Erythroblast (primary cell): ENCODE data around the gene SMAD6.

Experiments used
- GATA1 ChIP-seq: IDR thresholded peaks from 2 replicates; pipeline ENCODE4 v1.6.1; 2011; ENCODE audit warnings: low read depth, mild to moderate bottlenecking, control low read depth, low read length, moderate library complexity
- POLR2A ChIP-seq: IDR thresholded peaks from 2 replicates; pipeline ENCODE4 v1.6.1; 2011; ENCODE audit warnings: mild to moderate bottlenecking, low read length

DNA sequence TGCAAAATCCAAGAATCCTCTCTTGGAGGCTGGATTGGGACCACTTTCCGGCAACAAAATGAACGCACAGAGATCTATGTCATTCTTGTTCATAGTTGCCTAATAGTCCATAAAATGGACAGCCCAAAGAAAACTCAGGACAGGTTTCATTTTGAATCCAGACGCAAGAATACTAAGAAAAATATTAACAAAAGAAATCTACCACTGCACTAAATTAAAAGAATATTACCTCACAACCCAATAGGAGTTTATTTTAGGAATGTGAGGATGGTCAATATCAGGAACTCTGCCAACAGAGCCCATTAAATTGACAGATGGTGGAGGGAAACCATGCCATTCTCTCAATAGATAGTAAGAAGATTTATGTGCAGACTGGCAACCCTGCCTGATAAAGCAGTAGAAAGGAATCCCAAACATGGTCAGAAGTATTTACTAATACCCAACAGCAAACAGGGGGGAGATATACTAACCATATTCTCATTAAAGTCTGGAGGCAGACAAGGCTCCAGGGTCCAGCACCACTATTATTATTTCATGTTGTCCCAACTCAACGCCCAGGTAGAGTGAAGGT lies 127.6 kb downstream of the SMAD6 start:
- TF ChIP-seq POLR2A = no peak
- TF ChIP-seq GATA1 = no peak
